ENCODE results near the gene SHANK1.
"Not testable (repeated sequence)": the region's sequence is repeated elsewhere in the genome, so short reads cannot be mapped to it uniquely, and the experiment has no call there.

SHANK1 gene

DNA sequence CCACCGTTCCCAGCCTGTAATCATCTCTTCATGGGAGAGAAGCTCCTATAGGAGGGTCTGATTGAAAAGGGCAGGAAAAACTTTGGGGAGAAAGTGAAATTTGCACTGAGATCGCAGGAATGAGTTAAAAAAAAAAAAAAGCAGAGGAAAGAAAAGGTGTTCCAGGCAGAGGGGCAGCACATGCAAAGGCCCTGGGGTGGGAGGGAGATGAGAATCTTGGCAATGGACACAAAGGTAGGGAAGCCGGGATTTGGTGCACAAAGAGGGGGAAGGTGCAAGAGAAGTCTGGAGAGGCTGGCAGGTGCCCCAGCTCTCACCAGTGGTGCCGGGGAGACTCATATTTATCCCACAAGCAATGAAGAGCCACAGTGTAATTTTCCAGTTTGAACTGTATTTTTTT is 34.3 kb upstream of the SHANK1 start:
- no peak overlapping the region for H3K4me3 ChIP-seq (ENCODE audit: low read depth, low read length)
- TF ChIP-seq, protein P1, sequence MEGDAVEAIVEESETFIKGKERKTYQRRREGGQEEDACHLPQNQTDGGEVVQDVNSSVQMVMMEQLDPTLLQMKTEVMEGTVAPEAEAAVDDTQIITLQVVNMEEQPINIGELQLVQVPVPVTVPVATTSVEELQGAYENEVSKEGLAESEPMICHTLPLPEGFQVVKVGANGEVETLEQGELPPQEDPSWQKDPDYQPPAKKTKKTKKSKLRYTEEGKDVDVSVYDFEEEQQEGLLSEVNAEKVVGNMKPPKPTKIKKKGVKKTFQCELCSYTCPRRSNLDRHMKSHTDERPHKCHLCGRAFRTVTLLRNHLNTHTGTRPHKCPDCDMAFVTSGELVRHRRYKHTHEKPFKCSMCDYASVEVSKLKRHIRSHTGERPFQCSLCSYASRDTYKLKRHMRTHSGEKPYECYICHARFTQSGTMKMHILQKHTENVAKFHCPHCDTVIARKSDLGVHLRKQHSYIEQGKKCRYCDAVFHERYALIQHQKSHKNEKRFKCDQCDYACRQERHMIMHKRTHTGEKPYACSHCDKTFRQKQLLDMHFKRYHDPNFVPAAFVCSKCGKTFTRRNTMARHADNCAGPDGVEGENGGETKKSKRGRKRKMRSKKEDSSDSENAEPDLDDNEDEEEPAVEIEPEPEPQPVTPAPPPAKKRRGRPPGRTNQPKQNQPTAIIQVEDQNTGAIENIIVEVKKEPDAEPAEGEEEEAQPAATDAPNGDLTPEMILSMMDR (IDR thresholded peaks at IDR 0.05; ENCODE audit: low read depth, low read length, missing control alignments): no peak
- DNase-seq (ENCODE audit: low read depth): no peak

DNA sequence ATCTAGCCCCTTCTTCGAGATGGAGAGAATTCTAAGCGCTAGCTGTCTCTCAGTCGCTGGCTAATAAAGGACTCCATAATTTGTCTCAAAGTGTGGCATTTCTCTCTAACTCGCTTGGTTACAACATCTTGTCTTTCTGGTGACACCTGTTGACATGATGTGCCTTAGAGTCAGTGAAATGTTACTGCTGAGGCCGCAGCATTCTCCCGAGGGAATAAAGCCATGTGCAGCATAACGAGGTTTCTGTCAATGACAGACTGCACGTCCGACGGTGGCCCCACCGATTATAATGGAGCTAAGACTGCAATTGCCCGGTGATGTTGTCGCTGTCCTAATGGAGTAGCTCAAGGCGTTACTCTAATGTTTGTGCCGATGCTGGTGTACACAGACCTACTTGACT is 30.4 kb upstream of the SHANK1 start:
- DNase-seq (ENCODE audit: low read depth): no peak
- TF ChIP-seq, protein P1 (IDR thresholded peaks at IDR 0.05; ENCODE audit: low read depth, low read length, missing control alignments): no peak
- no peak overlapping the region for H3K4me3 ChIP-seq (ENCODE audit: low read depth, low read length)

DNA sequence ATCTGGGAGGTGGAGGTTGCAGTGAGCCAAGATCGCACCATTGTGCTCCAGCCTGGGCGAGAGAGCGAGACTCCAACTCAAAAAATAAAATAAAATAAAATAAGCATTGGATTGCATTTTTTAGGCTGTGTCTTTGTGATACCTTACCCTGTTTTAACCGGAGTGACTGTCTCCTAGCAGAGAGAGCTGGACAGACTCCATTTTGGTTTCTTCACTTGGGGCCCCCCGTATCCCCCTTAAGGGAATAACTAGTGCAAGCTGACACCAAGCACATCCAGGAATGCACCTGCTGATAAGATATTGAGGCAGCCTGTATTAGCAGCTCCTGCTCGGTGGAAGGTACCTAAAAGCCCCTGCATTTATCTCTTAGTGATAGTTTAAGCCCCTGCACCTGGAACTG is 29.9 kb upstream of the SHANK1 start:
- DNase-seq (ENCODE audit: low read depth): no peak
- TF ChIP-seq, protein P1 (IDR thresholded peaks at IDR 0.05; ENCODE audit: low read depth, low read length, missing control alignments): no peak
- no peak overlapping the region for H3K4me3 ChIP-seq (ENCODE audit: low read depth, low read length)

DNA sequence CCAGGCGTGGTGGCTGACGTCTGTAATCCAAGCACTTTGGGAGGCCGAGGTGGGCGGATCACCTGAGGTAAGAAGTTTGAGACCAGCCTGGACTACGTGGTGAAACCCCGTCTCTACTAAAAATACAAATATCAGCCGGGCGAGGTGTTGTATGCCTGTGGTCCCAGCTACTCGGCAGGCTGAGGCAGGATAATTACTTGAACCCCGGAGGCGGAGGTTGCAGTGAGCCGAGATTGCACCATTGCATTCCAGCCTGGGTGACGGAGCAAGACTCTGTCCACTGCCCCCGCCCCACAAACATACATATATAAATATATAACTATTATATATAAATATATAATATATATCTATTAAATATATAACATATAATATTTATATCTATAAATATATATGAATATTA is 27.5 kb upstream of the SHANK1 start:
- DNase-seq (ENCODE audit: low read depth); H3K4me3 ChIP-seq (ENCODE audit: low read depth, low read length): not testable (repeated sequence)

DNA sequence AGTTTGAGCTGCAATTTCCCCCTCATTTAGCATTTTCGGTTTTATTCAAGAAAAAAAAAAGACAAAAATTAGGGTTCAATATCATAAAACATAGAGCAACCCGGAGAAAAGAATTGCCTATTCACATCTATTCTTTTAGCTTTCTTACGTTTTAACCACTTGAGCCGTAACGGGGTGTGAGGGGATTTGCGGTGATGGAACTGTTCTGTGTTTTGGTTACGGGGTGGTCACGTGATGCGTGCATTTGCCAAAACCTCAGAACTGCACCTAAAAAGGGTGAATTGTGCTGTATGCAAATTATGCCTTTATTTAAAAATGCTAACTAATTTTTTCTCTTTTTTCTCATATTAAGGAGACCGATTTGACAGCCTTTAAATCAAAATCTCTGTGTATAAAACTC is 25.6 kb upstream of the SHANK1 start:
- H3K4me3 ChIP-seq (ENCODE audit: low read depth, low read length): no peak overlapping the region
- TF ChIP-seq, protein P1 (IDR thresholded peaks at IDR 0.05; ENCODE audit: low read depth, low read length, missing control alignments): no peak
- no peak for DNase-seq (ENCODE audit: low read depth)

DNA sequence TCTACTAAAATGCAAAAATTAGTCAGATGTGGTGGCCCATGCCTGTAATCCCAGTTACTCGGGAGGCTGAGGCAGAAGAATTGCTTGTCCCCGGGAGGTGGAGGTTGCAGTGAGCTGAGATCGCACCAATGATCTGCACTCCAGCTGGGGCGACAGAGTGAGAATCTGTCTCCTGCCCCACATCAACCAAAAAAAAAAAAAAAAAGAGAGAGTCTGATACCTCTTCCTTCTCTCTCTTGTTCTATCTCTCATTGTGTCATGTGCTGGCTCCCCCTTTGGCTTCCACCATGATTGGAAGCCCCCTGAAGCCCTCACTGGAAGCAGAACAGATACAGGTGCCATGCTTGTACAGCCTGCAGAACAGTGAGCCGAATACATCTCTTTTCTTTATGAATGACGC is 23.9 kb upstream of the SHANK1 start:
- TF ChIP-seq, protein P1 (IDR thresholded peaks at IDR 0.05; ENCODE audit: low read depth, low read length, missing control alignments): no peak
- DNase-seq (ENCODE audit: low read depth): no peak
- H3K4me3 ChIP-seq (ENCODE audit: low read depth, low read length): no peak overlapping the region

DNA sequence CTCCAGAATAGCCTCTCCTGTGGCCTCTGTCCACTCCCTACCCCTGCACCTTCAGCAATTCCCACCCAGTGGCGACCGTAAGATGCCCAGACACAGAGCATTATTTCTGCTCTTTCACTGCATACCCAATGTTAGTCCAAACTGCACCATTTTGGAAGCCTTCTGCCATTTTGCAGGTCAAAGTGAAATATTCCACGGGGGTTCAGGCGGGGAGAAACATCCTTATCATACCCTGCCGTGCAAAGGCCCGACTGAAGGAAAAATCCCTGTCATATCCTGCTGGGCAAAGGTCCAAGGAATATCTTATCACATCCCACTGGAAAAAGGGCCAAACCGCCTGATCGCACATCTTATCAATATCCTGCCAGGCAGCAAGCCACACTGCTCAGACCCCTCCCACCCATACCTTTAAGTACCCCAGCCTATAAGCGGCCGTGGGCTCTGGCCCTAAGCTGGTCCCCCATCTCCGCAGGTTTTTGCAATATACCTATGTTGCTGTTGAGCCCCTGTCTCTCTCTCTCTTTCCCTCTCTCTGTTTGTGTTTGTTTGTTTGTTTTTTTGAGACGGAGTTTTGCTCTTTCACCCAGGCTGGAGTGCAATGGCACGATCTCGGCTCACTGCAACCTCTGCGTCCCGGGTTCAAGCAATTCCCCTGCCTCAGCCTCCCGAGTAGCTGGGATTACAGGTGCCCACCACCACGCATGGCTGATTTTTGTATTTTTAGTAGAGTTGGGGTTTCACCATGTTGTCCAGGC is 21.8 kb upstream of the SHANK1 start:
- no peak for DNase-seq (ENCODE audit: low read depth)
- TF ChIP-seq, protein P1 (IDR thresholded peaks at IDR 0.05; ENCODE audit: low read depth, low read length, missing control alignments): no peak
- H3K4me3 ChIP-seq (ENCODE audit: low read depth, low read length): no peak overlapping the region
